Thoracic aorta endothelial cell (primary cell): ENCODE results near the gene VRTN. TPM values are rescaled to one million over a fixed set of nuclear protein-coding genes. Genes with fewer than 3 reads are reported as not detected.

ENCODE experiments used
- total RNA-seq: library from RNA; depleted of rRNA; stranded (reverse); fragments of >200 nt; gene quantifications from 2 replicates; pipeline ENCODE4 v1.2.3, GENCODE V29; 2012

Gene VRTN, protein sequence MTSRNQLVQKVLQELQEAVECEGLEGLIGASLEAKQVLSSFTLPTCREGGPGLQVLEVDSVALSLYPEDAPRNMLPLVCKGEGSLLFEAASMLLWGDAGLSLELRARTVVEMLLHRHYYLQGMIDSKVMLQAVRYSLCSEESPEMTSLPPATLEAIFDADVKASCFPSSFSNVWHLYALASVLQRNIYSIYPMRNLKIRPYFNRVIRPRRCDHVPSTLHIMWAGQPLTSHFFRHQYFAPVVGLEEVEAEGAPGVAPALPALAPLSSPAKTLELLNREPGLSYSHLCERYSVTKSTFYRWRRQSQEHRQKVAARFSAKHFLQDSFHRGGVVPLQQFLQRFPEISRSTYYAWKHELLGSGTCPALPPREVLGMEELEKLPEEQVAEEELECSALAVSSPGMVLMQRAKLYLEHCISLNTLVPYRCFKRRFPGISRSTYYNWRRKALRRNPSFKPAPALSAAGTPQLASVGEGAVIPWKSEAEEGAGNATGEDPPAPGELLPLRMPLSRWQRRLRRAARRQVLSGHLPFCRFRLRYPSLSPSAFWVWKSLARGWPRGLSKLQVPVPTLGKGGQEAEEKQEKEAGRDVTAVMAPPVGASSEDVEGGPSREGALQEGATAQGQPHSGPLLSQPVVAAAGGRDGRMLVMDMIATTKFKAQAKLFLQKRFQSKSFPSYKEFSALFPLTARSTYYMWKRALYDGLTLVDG
- not detected in 2 replicates for total RNA-seq

DNA sequence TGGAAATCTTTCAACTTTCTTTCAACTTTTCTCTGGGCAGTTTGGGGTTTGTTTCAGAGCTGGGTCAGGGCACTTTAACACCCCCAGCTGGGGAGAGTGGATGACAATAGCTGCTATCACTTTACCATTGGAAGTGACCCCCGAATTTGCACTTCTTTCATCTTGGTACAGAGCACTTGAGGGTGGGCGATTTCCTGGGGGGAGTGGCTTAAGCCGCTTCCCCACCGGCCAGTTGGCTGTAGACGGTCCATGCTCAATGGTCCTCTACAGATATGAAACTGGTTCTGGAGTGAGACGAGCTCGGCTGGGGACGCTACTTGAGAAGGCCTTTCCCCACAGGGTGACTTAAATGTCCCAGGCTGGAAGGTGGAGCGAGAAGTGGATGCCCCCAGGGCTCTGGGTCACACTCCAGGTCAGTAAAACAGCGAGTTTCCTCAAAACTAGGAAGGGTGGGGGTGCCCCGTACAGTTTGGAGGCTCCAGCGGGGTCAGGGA, at the start of gene VRTN:
Gene VRTN (plus strand): TSS at position 231 of the 494 bp plus-strand sequence. CDS start 8,313 bp downstream, outside the sequence.

DNA sequence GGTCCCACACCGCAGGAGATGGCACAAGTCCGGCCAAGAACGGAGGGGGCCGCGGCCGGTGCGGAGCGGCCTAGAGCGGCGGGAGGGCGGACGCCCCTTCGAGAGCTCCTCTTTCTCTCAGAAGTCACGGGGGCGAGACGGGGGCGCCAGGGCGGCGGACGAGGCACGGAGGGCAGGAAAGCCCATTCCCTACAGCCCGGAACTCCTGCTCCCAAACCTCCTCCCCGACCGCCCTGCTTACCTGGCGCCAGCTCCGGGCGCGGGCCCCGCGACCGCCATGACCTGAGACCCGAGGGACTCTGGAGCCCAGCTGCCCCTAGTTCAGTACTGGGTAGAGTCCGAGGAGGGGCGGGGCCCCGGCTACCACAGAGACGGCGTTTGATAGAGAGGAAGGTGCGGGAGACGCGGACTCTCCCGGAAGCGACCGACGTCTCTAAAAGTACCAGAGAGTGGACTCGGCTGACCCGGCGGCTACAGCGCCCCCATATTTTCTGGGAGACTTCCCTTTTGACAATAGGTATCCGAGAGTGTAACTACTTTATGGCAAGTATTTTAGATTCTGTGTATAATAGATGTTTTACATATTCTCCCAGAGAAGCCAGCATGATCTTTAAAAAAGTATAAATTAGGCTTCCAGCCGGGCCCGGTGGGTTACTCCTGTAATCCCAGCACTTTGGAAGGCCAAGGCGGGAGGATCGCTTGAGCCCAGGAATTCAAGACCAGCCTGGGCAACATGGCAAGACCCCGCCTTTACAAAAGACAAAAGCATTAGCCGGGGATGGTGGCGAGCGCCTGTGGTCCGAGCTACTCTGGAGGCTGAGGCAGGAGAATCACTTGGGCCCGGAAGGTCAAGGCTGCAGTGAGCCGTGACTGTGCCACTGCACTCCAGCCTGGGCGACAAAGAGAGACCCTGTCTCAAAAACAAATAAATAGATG, 45.4 kb upstream of the VRTN start, which contains the start of gene ABCD4:
Gene ABCD4 (minus strand): TSS at position 301 of the 936 bp plus-strand sequence. CDS start 22 bp downstream, at position 279.

Other genes with a start within 250 kb of the VRTN start
- gene VSX2, start 109.0 kb upstream of the VRTN start, total RNA-seq: not detected in 2 replicates
- 41.8 and 49.2 TPM in 2 replicates for gene ABCD4, start 45.5 kb upstream of the VRTN start, total RNA-seq
- not detected in 2 replicates for gene SYNDIG1L, start 77.7 kb downstream of the VRTN start, total RNA-seq
- gene NPC2, start 144.8 kb downstream of the VRTN start, total RNA-seq: 123 and 139 TPM in 2 replicates
- gene ISCA2, start 145.3 kb downstream of the VRTN start, total RNA-seq: 17.7 and 18.7 TPM in 2 replicates